WTC11 (cell line): Measurements from ENCODE around the gene RGS9. TPM values are rescaled to one million over a fixed set of nuclear protein-coding genes. Genes with fewer than 3 reads are reported as not detected.

Experiments
- ATAC-seq: fragments of 200-7000 bp; cut with Tn5 transposase; 2 replicates; pipeline ENCODE4 v1.10.0; 2021; ENCODE audit warnings: mild to moderate bottlenecking, moderate library complexity
- CTCF ChIA-PET: fragments of 300-600 bp; sonication (Branson Sonifier 250); formaldehyde crosslinking; loops from one replicate; lab custom pipeline; 2021; ENCODE audit warnings: antibody characterized with exemption; lab: Charles Lee
- POLR2A ChIA-PET: fragments of 350-600 bp; sonication (Branson Sonifier 250); formaldehyde crosslinking; loops from one replicate; lab custom pipeline; 2021; ENCODE audit warnings: antibody characterized with exemption; lab: Charles Lee
- DNase-seq: peaks from one replicate; pipeline ENCODE4 v3.0.0; 2021; ENCODE audit warnings: low spot score
- H3K27ac Mint-ChIP-seq: 2 replicates; pipeline ENCODE4 v1.8.0; 2021; ENCODE audit warnings: mixed read lengths
- H3K27me3 Mint-ChIP-seq: 2 replicates; pipeline ENCODE4 v1.8.0; 2021; ENCODE audit warnings: low read depth, mild to moderate bottlenecking, moderate library complexity, mixed read lengths
- H3K36me3 Mint-ChIP-seq: 2 replicates; pipeline ENCODE4 v1.8.0; 2021; ENCODE audit warnings: mixed read lengths
- H3K4me1 Mint-ChIP-seq: 2 replicates; pipeline ENCODE4 v1.8.0; 2022; ENCODE audit warnings: mixed read lengths
- H3K4me3 Mint-ChIP-seq: 2 replicates; pipeline ENCODE4 v1.8.0; 2021; ENCODE audit warnings: mild to moderate bottlenecking, moderate library complexity, mixed read lengths
- H3K9me3 Mint-ChIP-seq: 2 replicates; pipeline ENCODE4 v1.8.0; 2021; ENCODE audit warnings: mixed read lengths
- AR ChIP-seq: fragments of 250-450 bp; sonication (Bioruptor Pico); IDR thresholded peaks from 2 replicates; pipeline ENCODE4 v1.9.0; 2021; ENCODE audit warnings: mild to moderate bottlenecking
- ATF2 ChIP-seq: sonication (generic); formaldehyde crosslinking; IDR thresholded peaks from 2 replicates; pipeline ENCODE4 v1.8.1; 2022; ENCODE audit warnings: low read depth, missing genetic modification reagents, borderline replicate concordance
- CTCF ChIP-seq: fragments of 200-600 bp; IDR thresholded peaks from 2 replicates; pipeline ENCODE4 v1.8.0; 2022; ENCODE audit warnings: antibody characterized with exemption
- E2F4 ChIP-seq: sonication (generic); formaldehyde crosslinking; IDR thresholded peaks from 2 replicates; pipeline ENCODE4 v1.8.1; 2022; ENCODE audit warnings: low read depth, mild to moderate bottlenecking, moderate library complexity, missing genetic modification reagents, borderline replicate concordance
- JUN ChIP-seq: sonication (generic); formaldehyde crosslinking; IDR thresholded peaks from 2 replicates; pipeline ENCODE4 v1.8.0; 2023; ENCODE audit warnings: mild to moderate bottlenecking, missing genetic modification reagents
- NR1H2 ChIP-seq: sonication (generic); formaldehyde crosslinking; IDR thresholded peaks from 2 replicates; pipeline ENCODE4 v1.9.0; 2021; ENCODE audit warnings: mild to moderate bottlenecking, moderate library complexity, missing genetic modification reagents
- PREB ChIP-seq: sonication (generic); formaldehyde crosslinking; IDR thresholded peaks from 2 replicates; pipeline ENCODE4 v1.8.1; 2022; ENCODE audit warnings: mild to moderate bottlenecking, missing genetic modification reagents, moderate library complexity, borderline replicate concordance
- ZNF425 ChIP-seq: fragments of 250-450 bp; sonication (Bioruptor Pico); conservative IDR thresholded peaks from 2 replicates; pipeline ENCODE4 v1.9.0; 2021; ENCODE audit warnings: mild to moderate bottlenecking
- ZNF532 ChIP-seq: fragments of 250-450 bp; sonication (Bioruptor Pico); IDR thresholded peaks from 2 replicates; pipeline ENCODE4 v1.9.0; 2021; ENCODE audit warnings: mild to moderate bottlenecking, borderline replicate concordance
- ZNF671 ChIP-seq: fragments of 250-450 bp; sonication (Bioruptor Pico); IDR thresholded peaks from 2 replicates; pipeline ENCODE4 v1.8.0; 2021; ENCODE audit warnings: mild to moderate bottlenecking
- total RNA-seq: library from RNA; stranded (reverse); gene quantifications from 3 replicates; pipeline ENCODE4 v1.2.3, GENCODE V29; 2021

Gene RGS9
- total RNA-seq, 1 experiment from 2014 or later = 11.3 TPM

GRCh38 chr17:65271296-65271695 lies 134.1 kb downstream of the RGS9 start:
- Mint-ChIP-seq H3K4me3 (no peak overlapping the region), H3K4me1 (peaks cover 5% of the 10 kb centered on the region; the same call in 1 of the 2 replicates), H3K27me3 (no peaks in the 10 kb centered on the region), H3K9me3 (peaks cover 21% of the 10 kb centered on the region), H3K36me3 (peaks cover 5% of the 10 kb centered on the region; the same call in 1 of the 2 replicates), H3K27ac (no peak overlapping the region)
- DNase-seq (no peak), ATAC-seq (no peak)
- TF ChIP-seq JUN (CRISPR knock-in tag) = no peak
- TF ChIP-seq E2F4 = no peak
- no peak for TF ChIP-seq CTCF
- no peak for TF ChIP-seq NR1H2
- TF ChIP-seq AR (CRISPR knock-in tag) = no peak
- no peak for TF ChIP-seq ZNF532 (CRISPR knock-in tag)
- TF ChIP-seq ZNF425 = no peak
- TF ChIP-seq ZNF671 = no peak
- no peak for TF ChIP-seq ATF2 (CRISPR knock-in tag)
- TF ChIP-seq PREB (CRISPR knock-in tag) = no peak
- ChIA-PET CTCF (interaction anchor here (2.3 kb wide), 1 partner anchor 39 kb away, joined by 10 read pairs; no protein-coding TSS in a partner anchor), POLR2A (no interaction called here)

Other genes starting within 250 kb of the RGS9 start
- 3.5 to 4.6 TPM (median 4.4 TPM) in 3 replicates for gene LRRC37A3, start 217.9 kb upstream of the RGS9 start, total RNA-seq
- gene GNA13, start 80.6 kb upstream of the RGS9 start, total RNA-seq = 48.7 to 51.4 TPM (median 48.8 TPM) in 3 replicates